GM19035 (cell line): ENCODE data around the gene COL5A2.

Source experiments
- ATAC-seq: cut with Tn5 transposase; IDR thresholded peaks from one replicate; pipeline ENCODE4 v1.9.1; 2021; ENCODE audit not compliant: unreplicated experiment

COL5A2 gene

GRCh38 chr2:189056200-189057106 lies 123.1 kb downstream of the COL5A2 start:
- ATAC-seq = no peak

DNA sequence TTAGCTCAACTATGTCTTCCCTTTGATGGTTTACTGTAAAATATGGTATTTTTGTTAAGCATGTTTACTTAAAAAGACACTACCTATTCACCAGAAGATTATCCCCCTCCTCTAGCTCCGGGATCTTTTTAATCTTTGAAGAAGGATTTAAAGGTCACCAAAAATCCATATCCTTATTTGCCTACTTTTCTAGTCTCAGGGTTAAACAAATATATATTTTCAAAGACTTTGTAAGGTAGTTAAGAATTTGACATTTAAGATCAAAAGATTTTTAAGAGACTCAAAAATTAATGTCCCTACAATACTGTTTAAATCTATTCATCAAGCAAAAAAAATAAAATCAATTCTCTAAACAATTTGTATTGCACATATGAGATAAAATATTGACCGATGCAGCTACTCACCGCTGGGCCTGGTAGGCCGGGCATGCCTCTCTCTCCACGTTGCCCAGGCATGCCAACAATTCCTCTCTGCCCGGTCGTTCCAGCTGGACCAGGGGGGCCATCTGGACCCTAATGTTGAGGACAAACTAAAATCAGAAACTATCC lies 129.3 kb downstream of the COL5A2 start:
- ATAC-seq = no peak

DNA sequence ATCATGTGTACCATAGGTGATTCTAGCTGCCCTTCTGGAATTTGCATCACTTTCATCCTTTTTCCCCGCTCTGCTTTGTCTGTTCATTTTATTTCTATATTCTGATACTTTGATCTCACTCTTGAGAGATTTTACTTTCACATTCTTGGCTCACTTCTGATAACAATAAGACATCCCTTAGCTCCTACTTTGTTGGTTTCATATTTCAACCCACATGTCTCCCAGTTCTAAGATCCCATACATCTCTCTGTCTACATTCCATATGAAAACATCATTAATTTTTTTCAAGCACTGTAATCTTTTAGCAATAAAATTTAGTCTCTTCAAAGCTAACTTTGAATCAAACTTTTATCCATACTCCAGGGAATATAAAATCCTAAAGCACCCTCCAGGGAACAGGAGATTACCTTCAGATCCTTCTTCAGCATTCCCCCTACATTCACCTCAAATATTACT lies 129.8 kb downstream of the COL5A2 start:
- ATAC-seq = no peak

DNA sequence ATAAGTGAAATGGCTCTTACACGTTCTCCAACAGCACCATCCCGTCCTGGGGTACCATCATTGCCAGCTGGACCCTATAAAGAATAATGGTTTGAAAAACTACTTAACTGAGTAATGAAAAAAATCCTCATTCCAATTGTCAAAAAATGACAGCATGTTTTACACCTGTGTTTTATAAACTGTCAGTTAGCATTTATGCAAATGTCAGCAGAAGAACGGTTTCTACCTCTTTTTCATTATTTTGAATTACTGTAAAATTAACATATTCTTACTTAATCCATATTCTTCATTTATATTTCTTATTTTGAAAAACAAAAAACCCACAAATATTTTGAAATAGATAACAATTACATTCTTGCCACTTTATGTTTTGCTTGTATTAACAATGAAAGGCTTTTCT lies 131.4 kb downstream of the COL5A2 start:
- ATAC-seq = no peak

- no peak for ATAC-seq
Observed at GRCh38 chr2:189047171-189047888, 132.2 kb downstream of the COL5A2 start.

- ATAC-seq = no peak
Observed at GRCh38 chr2:189046320-189046719, 133.2 kb downstream of the COL5A2 start.

DNA sequence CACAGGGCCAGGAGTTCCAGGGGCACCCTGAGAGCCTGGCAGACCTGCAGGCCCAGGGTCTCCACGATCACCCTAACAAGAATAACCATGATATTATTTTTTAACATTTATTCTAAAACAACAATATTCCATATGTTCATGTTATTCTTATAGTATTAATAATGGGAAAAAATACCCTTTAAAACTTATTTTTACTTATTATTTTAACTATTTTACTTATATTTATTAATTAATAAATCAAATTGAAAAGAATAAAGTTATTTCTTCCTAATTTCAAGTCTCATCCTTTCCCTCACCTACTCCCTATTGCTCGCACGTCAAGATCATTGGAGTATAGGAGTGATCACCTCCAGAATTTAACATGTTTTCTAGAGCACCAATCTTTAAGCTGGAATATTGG lies 133.7 kb downstream of the COL5A2 start:
- ATAC-seq = no peak

DNA sequence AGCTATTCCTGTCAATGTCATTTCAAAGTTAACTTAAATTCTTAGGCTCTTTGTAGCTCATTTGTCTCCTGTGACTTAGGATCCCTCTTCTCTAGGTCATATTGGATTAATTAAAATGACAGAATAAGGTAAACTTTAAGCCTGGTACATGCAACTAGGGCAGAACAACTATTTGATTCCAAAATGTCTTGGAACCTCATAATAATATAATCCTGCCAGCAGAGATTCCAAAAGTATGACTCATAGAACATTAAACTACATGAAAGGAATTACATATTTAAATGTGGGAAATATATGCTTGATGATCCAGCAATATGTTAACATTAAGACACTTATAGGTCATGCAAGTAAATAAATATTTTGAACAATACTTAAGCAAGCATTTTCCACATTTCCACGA lies 142.0 kb downstream of the COL5A2 start:
- ATAC-seq = no peak

GRCh38 chr2:189024901-189025618 lies 154.5 kb downstream of the COL5A2 start:
- ATAC-seq = no peak

DNA sequence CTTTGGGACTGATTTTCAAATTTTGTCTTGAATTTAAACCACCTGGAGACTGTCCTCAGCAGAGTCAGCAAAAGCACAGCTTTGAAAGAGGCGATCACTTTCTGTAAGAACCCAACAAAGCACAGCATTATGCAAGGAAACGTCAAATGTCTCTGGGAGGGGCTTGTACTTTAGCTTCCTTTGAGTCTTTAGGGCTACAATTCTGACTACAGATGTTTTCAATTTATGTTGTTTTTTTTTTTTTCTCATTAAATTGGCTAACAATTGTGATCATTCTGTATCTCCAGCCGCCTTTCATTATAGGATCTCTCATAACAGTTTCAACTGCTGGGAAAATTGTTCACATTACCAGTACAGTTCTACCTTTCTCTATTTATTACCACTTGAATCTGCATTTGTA lies 157.1 kb downstream of the COL5A2 start:
- no peak for ATAC-seq

DNA sequence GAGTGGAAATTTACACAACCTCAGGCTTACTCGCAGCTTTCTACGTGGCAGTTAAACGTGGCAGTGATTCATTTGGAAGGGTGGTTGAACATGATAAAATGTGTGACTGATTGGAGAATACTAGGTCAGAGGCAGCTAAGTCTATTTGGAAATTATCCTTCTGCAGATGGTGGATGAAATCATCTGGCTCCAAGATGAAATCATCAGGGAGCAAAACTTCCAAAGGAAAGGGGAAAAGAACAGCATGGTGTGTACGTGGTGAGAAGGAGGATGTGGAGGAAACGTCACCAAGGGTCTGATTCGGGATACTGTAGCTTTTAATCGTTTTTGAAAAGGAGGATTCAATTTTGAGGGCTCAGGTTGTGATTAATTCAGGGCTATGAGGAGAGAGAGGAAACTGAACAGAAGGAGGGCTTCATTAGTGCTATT lies 157.5 kb downstream of the COL5A2 start:
- ATAC-seq = no peak

DNA sequence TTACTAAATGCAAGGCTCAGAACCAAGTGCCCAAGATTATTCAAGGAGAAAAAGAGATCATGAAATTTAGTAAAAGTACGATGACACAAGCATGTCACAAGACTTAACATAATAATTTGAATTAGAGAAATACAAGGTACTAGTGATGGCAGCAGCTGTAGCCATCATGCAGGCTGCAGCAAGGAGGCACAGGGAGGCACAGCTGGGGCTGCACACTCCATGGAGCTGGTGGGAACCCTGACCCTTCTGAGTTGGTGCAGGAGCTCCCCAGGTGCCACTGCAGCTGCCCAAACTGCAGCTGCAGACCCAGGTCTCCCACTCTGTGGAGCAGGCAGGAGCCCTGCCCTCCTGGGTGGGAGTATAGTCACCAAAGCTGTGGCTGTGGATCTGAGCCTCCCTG lies 159.4 kb downstream of the COL5A2 start:
- ATAC-seq = no peak

- ATAC-seq = no peak
Observed at GRCh38 chr2:189018631-189019030, 160.9 kb downstream of the COL5A2 start.

GRCh38 chr2:189016311-189016861 lies 163.2 kb downstream of the COL5A2 start:
- no peak for ATAC-seq

DNA sequence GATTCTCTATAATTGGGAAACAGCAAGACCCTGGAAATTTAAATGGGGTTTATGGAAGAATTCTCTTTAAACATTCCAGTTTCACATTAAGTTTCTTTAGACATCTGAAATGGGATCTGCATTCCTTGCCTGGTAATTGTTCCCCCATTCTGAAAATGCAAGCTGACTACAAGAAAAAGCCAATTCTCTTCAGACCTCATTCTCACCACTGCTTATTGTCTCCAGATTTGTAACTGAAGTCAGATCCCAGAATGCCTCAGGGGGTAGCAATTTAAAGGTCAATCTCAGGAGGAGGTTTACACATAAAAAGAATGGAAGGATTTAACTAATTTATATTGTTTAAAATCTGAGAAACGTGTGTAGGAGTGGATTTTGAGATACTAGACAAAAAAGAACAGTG lies 164.2 kb downstream of the COL5A2 start:
- ATAC-seq = no peak

GRCh38 chr2:189014449-189015138 lies 165.0 kb downstream of the COL5A2 start:
- no peak for ATAC-seq

- no peak for ATAC-seq
Observed at GRCh38 chr2:189013671-189014448, 165.7 kb downstream of the COL5A2 start.

GRCh38 chr2:189013031-189013430 lies 166.5 kb downstream of the COL5A2 start:
- ATAC-seq = no peak

- no peak for ATAC-seq
Observed at GRCh38 chr2:189012351-189012750, 167.2 kb downstream of the COL5A2 start.

- ATAC-seq = no peak
Observed at GRCh38 chr2:189010536-189010935, 169.0 kb downstream of the COL5A2 start.
